ENCODE data around the gene HSD3B1. TPM values are rescaled to one million over a fixed set of nuclear protein-coding genes. Genes with fewer than 3 reads are reported as not detected.

Gene HSD3B1
- total RNA-seq, 1 donor from 2014 or later = not detected

DNA sequence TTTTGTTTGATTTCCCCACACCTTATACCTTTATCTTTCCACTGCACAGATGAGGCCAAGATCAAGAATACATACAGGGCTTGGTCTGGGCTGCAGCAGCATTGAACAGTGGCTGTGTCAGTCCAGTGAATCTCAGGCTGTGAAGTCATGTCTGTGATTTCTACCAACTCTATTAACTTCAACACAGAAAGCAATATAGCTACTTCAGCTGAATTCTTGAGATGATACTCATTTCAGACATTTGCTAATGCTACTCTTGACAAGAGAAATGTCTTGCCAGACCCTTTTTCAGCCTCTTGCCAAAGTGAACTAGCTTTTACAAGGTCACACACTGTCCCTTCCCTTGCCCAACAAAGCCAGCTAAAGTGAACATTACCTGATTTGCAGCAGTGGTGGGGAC lies 25.1 kb upstream of the HSD3B1 start:
- H3K4me1 ChIP-seq = no peaks in the 10 kb centered on the region
- H3K4me3 ChIP-seq = no peak overlapping the region
- intact Hi-C loops (cut with DNase I) = no loop called here

DNA sequence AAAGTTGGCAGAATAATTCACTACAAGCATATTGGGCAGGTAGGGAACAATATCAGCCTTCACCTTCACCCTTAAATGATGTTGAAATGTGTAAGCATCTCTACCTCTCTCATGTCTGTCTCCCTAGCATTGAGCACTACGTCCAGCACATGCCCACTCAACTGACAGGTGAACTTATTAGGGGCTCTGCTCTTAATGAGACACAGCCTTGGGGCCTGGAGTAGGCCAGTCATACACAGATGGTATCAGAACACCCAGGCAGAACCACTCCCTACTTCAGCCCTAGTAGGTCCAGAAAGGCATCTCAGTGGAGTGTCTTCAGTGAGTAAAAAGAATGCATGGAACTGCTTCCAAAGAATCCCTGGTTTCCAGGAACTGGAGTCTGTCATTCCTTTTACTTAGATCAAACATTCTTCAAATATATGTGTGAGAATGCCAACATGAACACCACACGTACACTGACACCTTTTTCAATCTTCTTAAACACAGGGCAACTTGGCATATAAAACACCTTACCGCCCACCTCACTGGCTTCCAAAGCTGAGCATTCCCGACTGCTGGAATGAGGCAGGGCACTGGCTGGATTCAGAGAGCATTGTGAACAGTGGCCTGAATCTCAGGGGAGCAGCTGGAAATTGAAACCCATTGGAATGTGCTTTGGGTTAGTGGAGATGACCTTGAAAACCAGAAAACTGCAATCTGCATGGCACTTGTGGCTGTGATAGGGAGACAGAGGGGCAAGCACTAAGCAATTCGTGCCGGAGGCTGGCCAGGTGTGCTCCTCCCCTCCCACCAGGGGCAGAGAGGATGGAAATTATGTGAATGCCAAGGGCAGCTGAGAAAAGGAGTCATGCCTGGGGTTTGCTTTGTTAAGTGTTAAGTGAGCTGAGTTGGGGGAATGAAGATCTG lies 24.2 kb upstream of the HSD3B1 start:
- Histone ChIP-seq H3K9me3 (no peaks in the 10 kb centered on the region), H3K36me3 (no peaks in the 10 kb centered on the region), H3K4me1 (no peaks in the 10 kb centered on the region), H3K27ac (no peak overlapping the region), H3K27me3 (no peaks in the 10 kb centered on the region), H3K4me3 (no peak overlapping the region)
- TF ChIP-seq, protein P1, sequence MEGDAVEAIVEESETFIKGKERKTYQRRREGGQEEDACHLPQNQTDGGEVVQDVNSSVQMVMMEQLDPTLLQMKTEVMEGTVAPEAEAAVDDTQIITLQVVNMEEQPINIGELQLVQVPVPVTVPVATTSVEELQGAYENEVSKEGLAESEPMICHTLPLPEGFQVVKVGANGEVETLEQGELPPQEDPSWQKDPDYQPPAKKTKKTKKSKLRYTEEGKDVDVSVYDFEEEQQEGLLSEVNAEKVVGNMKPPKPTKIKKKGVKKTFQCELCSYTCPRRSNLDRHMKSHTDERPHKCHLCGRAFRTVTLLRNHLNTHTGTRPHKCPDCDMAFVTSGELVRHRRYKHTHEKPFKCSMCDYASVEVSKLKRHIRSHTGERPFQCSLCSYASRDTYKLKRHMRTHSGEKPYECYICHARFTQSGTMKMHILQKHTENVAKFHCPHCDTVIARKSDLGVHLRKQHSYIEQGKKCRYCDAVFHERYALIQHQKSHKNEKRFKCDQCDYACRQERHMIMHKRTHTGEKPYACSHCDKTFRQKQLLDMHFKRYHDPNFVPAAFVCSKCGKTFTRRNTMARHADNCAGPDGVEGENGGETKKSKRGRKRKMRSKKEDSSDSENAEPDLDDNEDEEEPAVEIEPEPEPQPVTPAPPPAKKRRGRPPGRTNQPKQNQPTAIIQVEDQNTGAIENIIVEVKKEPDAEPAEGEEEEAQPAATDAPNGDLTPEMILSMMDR (IDR thresholded peaks at IDR 0.05) = no peak
- intact Hi-C loops (cut with DNase I) = no loop called here
- DNase-seq (ENCODE audit: low spot score in 2 of 2) = no peak

More for the DNA sequence above, 25.1 kb upstream of the HSD3B1 start:
- Histone ChIP-seq H3K27ac (no peak overlapping the region), H3K27me3 (no peaks in the 10 kb centered on the region), H3K36me3 (no peaks in the 10 kb centered on the region), H3K9me3 (no peaks in the 10 kb centered on the region)
- no peak for DNase-seq (ENCODE audit: low spot score in 2 of 2)
- TF ChIP-seq, protein P1 (IDR thresholded peaks at IDR 0.05) = no peak

DNA sequence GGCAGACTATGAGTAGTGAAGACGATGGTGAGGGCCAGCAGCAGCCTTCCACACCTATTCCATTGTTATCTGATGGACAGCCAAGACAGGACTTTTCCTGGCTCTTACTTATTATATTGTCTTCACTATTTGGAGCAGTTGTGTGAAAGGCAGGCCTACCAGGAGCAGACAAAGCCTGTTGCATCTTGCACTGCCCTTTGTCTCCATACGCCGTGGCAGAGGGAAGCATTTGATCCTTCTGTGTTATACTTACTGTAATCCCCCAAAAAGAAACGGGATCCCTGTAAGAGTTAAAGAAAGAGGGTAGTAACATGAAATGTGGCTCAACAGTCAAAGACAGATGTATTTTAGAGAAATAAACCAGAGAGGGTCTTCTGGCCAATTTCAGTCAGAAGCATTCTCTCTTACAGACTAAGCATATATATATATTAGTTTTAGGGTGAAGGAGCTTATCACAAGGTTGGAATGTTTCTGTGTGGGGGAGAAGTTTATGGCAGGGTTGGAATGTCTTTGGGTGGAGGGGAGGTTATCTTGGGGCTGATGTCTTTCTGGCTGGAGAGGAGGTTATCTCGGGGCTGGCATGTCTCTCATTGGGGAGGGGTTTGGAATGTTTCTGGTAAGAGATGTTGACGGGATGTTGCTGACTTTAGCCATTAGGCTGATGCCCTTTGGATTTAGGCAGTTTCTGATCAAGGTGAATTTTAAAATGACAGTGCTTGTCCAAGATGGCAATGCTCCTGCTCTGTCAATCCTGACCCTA lies 23.4 kb upstream of the HSD3B1 start:
- Histone ChIP-seq H3K27ac (no peak overlapping the region), H3K4me1 (no peaks in the 10 kb centered on the region), H3K36me3 (no peaks in the 10 kb centered on the region), H3K27me3 (no peaks in the 10 kb centered on the region), H3K4me3 (no peak overlapping the region), H3K9me3 (no peaks in the 10 kb centered on the region)
- intact Hi-C loops (cut with DNase I) = no loop called here
- DNase-seq (ENCODE audit: low spot score in 2 of 2) = no peak
- TF ChIP-seq, protein P1 (IDR thresholded peaks at IDR 0.05) = no peak

DNA sequence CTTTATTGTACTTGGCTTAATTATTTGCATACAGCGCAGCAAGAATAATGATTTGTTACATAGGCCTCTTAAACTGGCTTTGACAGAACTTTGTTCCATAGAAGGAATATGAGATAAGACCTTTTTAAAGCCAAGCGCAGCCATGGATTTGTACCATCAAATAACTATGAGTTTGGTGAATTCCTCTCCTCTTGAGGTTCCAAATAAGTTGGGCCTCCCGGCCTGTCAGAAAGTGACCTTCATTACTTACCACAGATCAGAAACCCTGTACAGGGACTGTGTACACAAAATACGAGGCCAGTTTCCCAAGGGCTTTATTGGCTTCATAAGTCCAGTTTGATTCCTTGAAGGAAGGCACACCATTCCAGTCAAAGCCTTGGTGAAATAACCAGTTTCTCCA lies 21.8 kb upstream of the HSD3B1 start:
- no peak overlapping the region for H3K27ac ChIP-seq
- intact Hi-C loops (cut with DNase I) = no loop called here
- no peak for DNase-seq (ENCODE audit: low spot score in 2 of 2)
- no peaks in the 10 kb centered on the region for H3K36me3 ChIP-seq
- no peak overlapping the region for H3K4me3 ChIP-seq
- no peaks in the 10 kb centered on the region for H3K27me3 ChIP-seq
- no peaks in the 10 kb centered on the region for H3K9me3 ChIP-seq
- H3K4me1 ChIP-seq = no peaks in the 10 kb centered on the region
- TF ChIP-seq, protein P1 (IDR thresholded peaks at IDR 0.05) = no peak

DNA sequence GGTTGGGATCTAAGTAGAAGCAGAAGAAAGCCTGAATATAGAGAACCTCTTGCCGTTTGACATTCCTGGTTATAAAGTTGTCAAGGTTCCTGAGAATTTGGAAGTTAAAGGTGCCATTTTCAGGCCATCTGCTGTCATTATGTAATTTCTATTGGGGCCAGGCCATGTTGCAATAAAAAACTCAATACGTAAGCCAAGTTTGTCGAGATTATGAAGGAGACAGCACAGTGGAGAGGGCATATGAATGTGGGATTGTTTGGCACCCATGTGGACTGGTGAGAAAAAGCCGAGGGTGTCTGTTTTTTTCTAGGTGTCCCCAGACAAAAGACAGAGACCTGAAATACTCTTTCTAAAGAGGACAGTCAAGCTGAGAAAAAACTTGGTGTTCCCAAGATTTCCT lies 18.8 kb upstream of the HSD3B1 start:
- H3K4me1 ChIP-seq = no peaks in the 10 kb centered on the region
- no peaks in the 10 kb centered on the region for H3K27me3 ChIP-seq
- TF ChIP-seq, protein P1 (IDR thresholded peaks at IDR 0.05) = no peak
- intact Hi-C loops (cut with DNase I) = no loop called here
- no peak overlapping the region for H3K27ac ChIP-seq
- no peak overlapping the region for H3K4me3 ChIP-seq
- no peaks in the 10 kb centered on the region for H3K9me3 ChIP-seq
- no peaks in the 10 kb centered on the region for H3K36me3 ChIP-seq
- DNase-seq (ENCODE audit: low spot score in 2 of 2) = no peak
